WI38 (cell line): Measurements from ENCODE around the gene NPSR1.

Experiments
- H3K4me3 ChIP-seq: 2 replicates; pipeline ENCODE4 v1.5.1; 2011; ENCODE audit warnings: low read depth, mild to moderate bottlenecking, control low read depth, low read length
- CTCF ChIP-seq: IDR thresholded peaks from 2 replicates; pipeline ENCODE4 v1.5.1; 2012; ENCODE audit warnings: low read depth, mild to moderate bottlenecking, control low read depth, low read length

The NPSR1 gene

GRCh38 chr7:34837316-34837715 lies 179.3 kb downstream of the NPSR1 start:
- no peak for TF ChIP-seq CTCF
- H3K4me3 ChIP-seq: no peak overlapping the region

DNA sequence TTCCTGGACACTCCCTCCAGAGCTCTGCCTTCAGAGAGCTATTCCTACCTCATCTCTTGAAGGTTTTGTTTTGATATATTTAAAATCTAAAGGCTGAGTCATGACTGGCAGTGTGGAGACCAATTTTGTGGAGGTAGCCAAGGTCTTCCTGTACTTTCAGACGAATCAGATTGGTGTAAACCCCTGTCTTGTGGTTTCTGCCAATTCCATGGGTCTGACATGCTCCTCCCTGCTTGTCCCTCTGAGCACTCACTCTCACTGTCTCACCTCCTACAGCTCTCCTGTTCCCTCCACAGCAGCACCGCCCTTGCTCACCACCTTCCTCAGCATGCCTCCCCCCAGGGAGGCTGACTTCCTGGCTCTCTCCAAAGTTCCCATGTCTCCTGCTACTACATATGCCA lies 179.8 kb downstream of the NPSR1 start:
- H3K4me3 ChIP-seq: no peak overlapping the region
- no peak for TF ChIP-seq CTCF

DNA sequence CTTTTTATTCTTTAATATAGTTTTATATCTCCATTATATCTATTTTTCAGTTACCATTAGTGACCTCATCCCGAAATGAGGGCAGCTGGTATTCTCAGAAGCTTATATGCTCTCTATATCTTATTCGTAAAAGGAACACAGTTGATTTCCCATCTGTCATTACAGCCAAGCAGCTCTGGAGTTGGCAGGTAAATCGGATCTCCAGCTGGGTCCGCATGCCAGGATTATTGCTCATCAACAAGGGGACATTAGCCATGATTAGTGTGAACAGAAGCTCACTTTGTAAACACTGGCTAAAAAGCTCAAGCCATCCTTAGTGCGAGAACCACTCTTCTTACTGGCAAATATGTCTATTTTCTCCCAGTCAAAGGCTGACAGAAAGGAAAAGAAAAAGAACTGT lies 180.3 kb downstream of the NPSR1 start:
- no peak for TF ChIP-seq CTCF
- H3K4me3 ChIP-seq: no peak overlapping the region

GRCh38 chr7:34839645-34840044 lies 181.6 kb downstream of the NPSR1 start:
- no peak for TF ChIP-seq CTCF

GRCh38 chr7:34840176-34840785 lies 182.3 kb downstream of the NPSR1 start:
- TF ChIP-seq CTCF: no peak
- H3K4me3 ChIP-seq: no peak overlapping the region

More at GRCh38 chr7:34839645-34840044, 181.6 kb downstream of the NPSR1 start:
- H3K4me3 ChIP-seq: no peak overlapping the region

DNA sequence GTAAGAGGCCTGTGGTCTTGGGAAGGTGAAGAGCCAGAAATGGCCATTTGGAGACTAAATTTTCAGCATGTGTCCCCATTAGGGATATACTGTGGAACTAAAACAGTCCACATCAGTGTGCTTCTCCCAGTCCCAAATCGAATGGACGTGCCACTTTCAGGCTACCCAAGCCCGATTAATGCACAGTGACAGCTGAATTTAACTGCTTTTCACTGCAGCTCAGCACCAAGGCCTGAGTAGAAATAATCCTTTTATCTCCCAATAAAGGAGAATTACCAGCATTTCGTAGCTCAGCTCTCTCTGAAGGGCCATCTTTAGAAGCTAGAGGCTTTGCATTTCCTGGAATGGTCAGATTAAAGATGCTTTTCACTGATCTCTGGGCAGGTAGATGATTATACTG lies 183.3 kb downstream of the NPSR1 start:
- H3K4me3 ChIP-seq: no peak overlapping the region
- TF ChIP-seq CTCF: no peak

- TF ChIP-seq CTCF: no peak
Measured at GRCh38 chr7:34842782-34843181, 184.8 kb downstream of the NPSR1 start.

More at GRCh38 chr7:34842782-34843181, 184.8 kb downstream of the NPSR1 start:
- H3K4me3 ChIP-seq: no peak overlapping the region
